HG03039 (cell line): ENCODE data around the gene POC1A.

ENCODE experiments used
- ATAC-seq: cut with Tn5 transposase; IDR thresholded peaks from one replicate; pipeline ENCODE4 v1.9.1; 2021; ENCODE audit warnings: mild to moderate bottlenecking, moderate library complexity; ENCODE audit not compliant: unreplicated experiment

Gene POC1A

GRCh38 chr3:52108302-52109232, 45.7 kb downstream of the POC1A start:
- no peak for ATAC-seq

DNA sequence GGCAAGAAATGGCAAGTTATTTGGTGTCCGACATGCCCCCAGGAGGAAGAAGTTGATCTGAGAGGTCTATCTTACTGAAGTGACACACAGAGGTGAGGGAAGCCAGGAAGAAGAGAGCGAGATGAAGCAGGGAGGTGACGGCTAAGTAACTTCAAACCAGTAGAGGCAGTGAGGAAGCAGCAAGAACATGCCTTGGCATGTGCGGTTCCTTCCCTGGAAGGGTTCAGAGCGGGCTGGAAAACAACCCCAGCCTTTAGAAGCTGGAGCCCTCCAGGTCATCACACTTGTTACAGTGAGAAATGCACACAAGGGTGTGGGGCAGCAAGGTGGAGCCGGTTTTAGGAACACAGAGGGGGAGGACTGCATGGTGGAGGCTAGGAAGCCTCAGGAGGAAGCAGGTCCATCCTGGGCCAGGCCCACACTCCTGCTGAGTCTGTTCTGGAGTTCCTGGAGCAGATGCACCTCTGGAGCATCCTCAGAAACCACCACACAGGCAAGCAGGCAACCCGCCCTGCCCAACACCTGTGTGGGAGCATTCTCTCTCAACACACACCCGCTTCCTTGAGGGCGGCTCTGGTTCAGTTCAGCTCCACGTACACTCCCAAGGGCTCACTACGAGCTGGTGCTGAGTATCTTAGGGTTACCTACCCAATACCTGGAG, 47.1 kb downstream of the POC1A start:
- no peak for ATAC-seq

DNA sequence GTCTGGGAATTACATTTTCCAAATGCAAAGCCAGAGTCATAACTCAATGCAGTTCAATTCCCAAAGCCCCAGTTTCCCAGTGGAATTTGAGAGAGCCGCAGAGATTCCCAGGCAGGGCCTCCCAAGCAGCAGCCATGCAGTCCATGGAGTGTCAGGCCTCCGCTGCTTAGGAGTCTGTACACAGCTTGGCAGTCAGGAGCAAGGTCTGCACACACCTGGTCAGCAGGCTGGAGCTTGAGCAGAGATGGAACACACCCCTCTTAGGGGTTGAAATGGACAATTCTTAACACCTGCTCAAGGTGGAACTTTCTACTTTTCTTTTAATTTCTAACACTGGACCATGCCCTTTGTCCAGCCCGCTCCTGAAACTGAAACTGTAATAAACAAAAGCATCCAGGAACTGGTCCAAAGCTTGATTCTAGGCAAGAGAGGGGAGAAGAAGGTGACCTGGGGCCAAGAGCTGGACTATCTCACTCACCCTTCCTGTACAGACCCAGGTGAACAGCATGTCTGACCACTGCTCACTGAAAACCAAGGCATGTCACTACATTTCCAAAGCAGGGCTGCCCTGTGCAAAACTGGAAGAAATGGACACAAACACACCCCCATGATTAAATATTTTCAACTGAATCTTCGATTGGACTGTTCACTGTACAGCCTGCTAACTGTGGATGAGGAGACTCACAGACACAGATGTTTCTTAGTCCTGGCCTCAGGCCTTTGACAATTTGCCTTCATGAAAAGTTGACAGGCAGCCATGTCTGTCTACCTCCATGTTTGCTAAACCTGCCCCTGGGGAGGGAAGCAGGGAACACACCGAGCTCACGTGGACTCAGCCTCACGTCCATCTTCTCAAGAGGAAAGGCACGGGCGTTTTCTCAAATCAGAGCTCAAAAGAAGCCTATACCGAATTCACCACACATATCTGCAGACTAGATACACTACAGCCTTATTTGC, 49.3 kb downstream of the POC1A start:
- ATAC-seq: no peak

- no peak for ATAC-seq
These were observed 51.3 kb downstream of the POC1A start for GRCh38 chr3:52102934-52103333.

DNA sequence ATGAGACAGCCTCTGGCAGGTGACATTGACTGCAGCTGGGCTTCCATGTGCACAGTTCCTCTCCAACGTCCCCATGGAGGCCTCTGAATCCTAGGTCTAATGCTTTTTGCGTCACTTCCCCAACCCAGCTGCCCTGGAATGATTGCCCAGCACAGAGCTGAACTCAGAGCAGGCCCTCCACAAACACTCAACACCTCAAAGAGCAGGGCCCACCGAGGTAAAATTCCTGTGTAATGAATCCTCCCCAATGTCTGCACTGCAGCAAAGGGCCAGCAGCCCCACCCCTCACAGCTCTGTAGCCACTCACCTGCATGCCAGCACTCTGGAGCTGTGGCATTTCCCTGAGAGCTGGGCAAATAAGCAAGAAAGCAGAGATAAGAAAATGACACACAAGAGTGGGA, 55.2 kb downstream of the POC1A start:
- ATAC-seq: no peak

DNA sequence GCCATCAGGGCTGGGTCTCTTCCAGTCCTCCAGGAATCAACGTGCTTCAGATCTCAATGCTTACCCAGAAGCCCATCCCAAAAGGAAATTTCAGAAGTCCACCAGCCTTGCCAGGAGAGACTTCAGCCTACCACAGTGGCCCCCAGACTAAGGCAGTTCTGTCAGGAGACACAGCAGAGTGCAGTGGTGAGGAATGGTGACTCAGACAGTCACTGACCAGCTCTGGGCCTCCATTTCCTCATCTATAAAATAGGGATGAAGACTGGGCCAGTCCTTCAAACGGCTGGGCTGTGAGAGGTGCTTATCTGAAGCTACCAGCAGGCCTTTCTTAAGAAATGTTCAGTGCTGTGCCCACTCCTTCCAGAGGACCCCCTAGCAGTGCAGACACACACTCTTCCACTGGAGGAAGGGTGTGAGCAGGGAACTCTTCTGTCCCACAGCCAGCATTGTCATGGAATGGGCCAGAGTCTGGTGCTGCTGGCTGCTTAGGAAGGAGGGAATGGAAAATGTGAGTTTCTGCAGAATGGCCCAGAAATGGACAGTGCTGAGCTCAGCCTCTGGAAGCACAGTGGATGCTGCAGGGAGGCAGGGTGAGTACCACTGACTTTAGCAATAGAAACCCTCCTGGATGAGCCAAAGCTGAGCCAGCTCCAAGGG, 56.2 kb downstream of the POC1A start:
- ATAC-seq: no peak

DNA sequence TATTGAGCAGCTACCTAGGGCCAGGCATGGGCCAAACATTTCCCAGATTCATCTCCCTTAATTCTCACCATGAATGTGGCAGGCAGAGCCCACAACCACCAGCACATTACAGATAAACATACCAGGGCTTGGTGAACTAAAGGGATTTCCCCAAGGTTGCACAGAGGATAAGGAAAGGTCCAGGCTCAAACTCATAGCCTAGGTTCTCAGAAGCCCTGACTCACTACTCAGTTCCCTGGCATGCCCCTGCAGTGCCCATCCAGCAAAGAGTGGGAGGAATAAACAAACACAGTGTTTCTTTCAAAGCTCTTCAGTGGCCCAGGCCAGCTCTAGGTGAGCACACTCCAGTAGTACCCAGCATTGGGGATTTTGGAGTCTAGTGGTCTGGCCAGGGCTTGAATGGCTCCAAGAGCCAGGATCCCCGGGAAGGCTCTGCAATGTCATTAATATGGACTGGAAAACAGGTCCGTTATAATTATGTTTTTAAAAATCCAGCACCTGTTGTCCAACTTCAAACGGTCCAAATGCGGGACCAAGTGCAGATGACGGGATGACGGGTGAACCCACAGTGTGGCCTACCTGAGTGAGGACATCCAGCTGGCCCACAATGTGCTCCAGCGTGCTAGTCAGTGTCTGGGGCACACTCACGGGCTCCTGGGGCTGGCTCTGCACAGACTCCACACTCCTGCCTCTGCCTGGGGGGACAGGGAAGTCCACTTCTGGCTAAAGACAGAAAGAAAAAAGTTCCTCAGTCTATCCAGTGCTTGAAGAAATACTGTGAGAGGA, 58.0 kb downstream of the POC1A start:
- no peak for ATAC-seq

- ATAC-seq: no peak
These were observed 59.4 kb downstream of the POC1A start for GRCh38 chr3:52094571-52095485.

- ATAC-seq: no peak
These were observed 60.3 kb downstream of the POC1A start for GRCh38 chr3:52093756-52094545.

GRCh38 chr3:52092891-52093290, 61.3 kb downstream of the POC1A start:
- ATAC-seq: no peak

DNA sequence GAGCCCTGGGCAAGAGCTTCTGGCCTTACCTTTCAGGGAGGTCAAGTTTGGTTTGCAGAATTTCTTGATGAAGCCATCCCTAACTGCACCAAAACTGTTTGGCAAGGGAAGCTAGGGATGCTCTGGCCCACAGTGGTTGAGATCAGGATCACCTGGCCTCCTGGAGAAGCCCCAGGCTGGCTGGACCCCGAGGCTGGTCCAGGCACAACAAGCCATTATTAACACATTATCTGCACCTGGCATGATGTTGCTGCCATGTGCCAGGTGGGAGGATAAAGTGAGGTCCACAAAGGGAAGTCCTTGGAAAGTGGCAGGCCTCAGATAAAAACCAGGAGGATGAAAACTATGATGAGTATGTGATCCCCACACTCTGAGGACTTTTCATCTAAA, 62.0 kb downstream of the POC1A start:
- ATAC-seq: no peak

- no peak for ATAC-seq
These were observed 62.5 kb downstream of the POC1A start for GRCh38 chr3:52091586-52092270.

DNA sequence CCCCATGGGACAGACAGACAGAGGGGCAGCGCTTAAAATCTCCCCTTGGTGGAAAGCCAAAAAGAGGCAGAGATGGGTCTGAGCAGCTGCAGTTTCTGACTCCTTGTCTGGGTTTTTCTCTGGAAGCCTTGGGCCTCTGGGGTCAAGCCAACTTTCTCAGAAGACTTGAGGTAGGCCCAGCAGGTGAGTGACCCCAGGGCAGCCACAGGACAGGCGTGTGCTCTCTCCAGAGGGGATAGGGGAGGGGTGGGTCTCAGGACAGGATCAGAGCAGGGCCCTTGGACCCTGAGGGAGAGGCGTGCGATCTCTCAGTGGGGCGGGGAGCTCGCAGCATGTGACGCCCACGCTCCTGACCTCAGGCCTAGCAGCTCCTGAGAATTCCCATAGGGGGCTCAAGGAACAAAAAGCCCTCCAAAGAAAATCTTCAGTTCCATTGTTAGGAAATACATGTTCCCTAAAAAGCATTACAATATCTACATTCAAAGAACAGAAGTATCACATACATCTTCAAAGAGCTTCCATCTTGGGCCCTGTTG, 63.2 kb downstream of the POC1A start:
- ATAC-seq: no peak

DNA sequence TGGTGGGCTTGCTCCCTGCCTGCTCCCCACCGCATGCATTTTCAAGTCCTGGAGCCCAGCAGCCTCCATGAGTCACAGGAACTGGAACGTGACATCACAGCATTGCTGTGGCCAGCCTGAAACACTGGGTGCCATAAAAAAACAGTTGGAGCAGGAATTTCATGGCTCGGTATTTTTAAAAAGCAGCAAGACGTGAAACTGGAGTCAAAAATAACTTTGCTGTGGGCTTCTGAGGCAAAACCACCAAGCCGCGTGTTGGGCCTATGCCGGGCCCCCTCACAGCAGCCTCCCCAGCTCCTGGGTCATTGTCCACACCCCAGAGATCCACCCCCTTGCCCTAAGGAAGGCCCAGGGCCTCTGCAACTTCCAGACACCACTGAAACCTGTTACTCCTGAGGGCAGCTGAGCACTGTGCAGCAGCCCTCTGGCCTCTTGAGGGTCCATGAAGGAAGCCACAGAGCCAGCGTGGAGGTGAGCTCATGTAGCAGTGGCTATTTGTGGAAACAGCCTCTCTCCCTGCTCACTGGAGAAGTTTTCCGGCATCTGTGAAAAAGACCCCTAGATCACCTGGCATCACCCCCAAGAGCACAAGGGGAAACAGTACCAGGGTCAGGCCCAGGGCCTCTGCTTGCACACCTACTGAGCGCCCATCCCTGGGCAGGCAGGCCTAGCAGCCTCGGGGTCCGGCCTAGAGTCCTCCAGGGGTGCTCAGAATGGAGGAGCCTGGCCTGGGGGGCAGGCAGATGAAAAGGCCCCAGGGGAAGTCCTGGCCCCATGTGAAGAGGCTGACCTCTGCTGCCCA, 63.9 kb downstream of the POC1A start:
- ATAC-seq: no peak

DNA sequence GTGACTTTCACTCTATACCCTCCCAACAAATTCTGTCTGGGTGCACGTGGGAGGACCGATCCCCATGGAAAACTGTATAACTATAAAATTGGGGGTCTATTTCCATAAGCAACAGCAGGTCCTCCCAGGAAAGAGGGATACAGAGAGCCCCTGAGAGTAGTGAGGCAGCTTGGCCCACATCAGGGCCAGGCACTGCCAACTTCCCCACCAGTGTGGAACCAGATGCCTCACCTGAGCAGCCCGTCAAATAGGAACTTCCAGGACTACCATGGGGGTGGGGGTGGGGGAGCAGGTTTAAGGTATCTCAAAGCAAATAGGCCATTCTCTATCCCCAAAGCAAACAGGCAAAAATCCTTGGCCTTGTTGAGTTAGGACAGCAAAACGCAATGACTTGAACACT, 64.5 kb downstream of the POC1A start:
- ATAC-seq: no peak
